HepG2 (cell line): ENCODE results near the gene POP5. TPM values are rescaled to one million over a fixed set of nuclear protein-coding genes. Genes with fewer than 3 reads are reported as not detected.

ENCODE experiments used
- ETV5 ChIP-seq: IDR thresholded peaks from 2 replicates; pipeline ENCODE4 v1.6.1; 2018; ENCODE audit warnings: missing biosample characterization, missing genetic modification reagents, inconsistent platforms, borderline replicate concordance
- KDM2A ChIP-seq: sonication (generic); formaldehyde crosslinking; IDR thresholded peaks from 2 replicates; pipeline ENCODE4 v1.4.0; 2020; ENCODE audit warnings: low read depth, missing genetic modification reagents, borderline replicate concordance
- RARA ChIP-seq: IDR thresholded peaks from 2 replicates; pipeline ENCODE4 v1.6.1; 2016; ENCODE audit warnings: missing genetic modification reagents, missing compliant biosample characterization
- RFXAP ChIP-seq: sonication (generic); formaldehyde crosslinking; IDR thresholded peaks from 2 replicates; pipeline ENCODE4 v1.4.0; 2020; ENCODE audit warnings: missing genetic modification reagents, borderline replicate concordance
- SALL1 ChIP-seq: sonication (generic); formaldehyde crosslinking; IDR thresholded peaks from 2 replicates; pipeline ENCODE4 v1.8.0; 2022; ENCODE audit warnings: mild to moderate bottlenecking, missing genetic modification reagents
- SMC3 ChIP-seq: IDR thresholded peaks from 2 replicates; pipeline ENCODE4 v1.6.1; 2011; ENCODE audit warnings: low read length, improper control_type of control experiment
- STAG1 ChIP-seq: sonication (generic); formaldehyde crosslinking; IDR thresholded peaks from 2 replicates; pipeline ENCODE4 v1.4.0; 2020; ENCODE audit warnings: missing genetic modification reagents
- TAF1 ChIP-seq: sonication (generic); formaldehyde crosslinking; IDR thresholded peaks from 2 replicates; pipeline ENCODE4 v1.4.0; 2020; ENCODE audit warnings: missing genetic modification reagents
- ZNF160 ChIP-seq: sonication (generic); formaldehyde crosslinking; IDR thresholded peaks from 2 replicates; pipeline ENCODE4 v1.8.0; 2022; ENCODE audit warnings: mild to moderate bottlenecking, inconsistent platforms, missing genetic modification reagents
- ZNF274 ChIP-seq: sonication (generic); formaldehyde crosslinking; IDR thresholded peaks from 2 replicates; pipeline ENCODE4 v1.5.1; 2020; ENCODE audit warnings: mild to moderate bottlenecking, missing genetic modification reagents
- ZNF616 ChIP-seq: sonication (generic); formaldehyde crosslinking; IDR thresholded peaks from 2 replicates; pipeline ENCODE4 v1.5.0; 2020; ENCODE audit warnings: low read depth, mild to moderate bottlenecking, missing genetic modification reagents
- polyA plus RNA-seq, 8 experiments: library from polyadenylated mRNA; depleted of rRNA in 3 of 8; stranded (reverse) in 7 of 8; unstranded in 1 of 8; fragments of >200 nt; fragmentation: Illumina TruSeq in 4 of 8; extraction: Trizol in 4 of 8; gene quantifications; 2 replicates each; pipeline versions ENCODE4 v1.2.1 to v1.2.3, GENCODE V29; 2011 to 2016; ENCODE audit warnings: low read depth in 4 of 8, missing spikeins in 1 of 8, mixed read lengths in 1 of 8; ENCODE audit not compliant: insufficient read depth in 1 of 8
- total RNA-seq, 5 experiments: library from RNA; depleted of rRNA; stranded (reverse); fragments of >200 nt; fragmentation: Illumina TruSeq; extraction: Trizol; gene quantifications; 2 replicates each; pipeline ENCODE4 v1.2.3, GENCODE V29; 2016; ENCODE audit warnings: low read depth in 1 of 5
- TF ChIP-seq, protein P1 (sequence below): sonication (generic); formaldehyde crosslinking; IDR thresholded peaks from 2 replicates; pipeline ENCODE4 v1.4.0; 2020; ENCODE audit warnings: missing genetic modification reagents; ENCODE audit errors: not compliant biosample characterization
- TF ChIP-seq, protein P2 (sequence below): sonication (generic); formaldehyde crosslinking; IDR thresholded peaks from 2 replicates; pipeline ENCODE4 v1.9.0; 2022; ENCODE audit warnings: low read depth, missing genetic modification reagents
- TF ChIP-seq, protein P3 (sequence below): IDR thresholded peaks from 2 replicates; pipeline ENCODE4 v1.6.1; 2018; ENCODE audit warnings: missing genetic modification reagents, mild to moderate bottlenecking, missing compliant biosample characterization

Gene POP5
- total and polyA plus RNA-seq, 2 of the 13 experiments (the other 11 are each of a cell fraction or from before 2014, with no cell fraction given), result 45.6 to 61.3 TPM

DNA sequence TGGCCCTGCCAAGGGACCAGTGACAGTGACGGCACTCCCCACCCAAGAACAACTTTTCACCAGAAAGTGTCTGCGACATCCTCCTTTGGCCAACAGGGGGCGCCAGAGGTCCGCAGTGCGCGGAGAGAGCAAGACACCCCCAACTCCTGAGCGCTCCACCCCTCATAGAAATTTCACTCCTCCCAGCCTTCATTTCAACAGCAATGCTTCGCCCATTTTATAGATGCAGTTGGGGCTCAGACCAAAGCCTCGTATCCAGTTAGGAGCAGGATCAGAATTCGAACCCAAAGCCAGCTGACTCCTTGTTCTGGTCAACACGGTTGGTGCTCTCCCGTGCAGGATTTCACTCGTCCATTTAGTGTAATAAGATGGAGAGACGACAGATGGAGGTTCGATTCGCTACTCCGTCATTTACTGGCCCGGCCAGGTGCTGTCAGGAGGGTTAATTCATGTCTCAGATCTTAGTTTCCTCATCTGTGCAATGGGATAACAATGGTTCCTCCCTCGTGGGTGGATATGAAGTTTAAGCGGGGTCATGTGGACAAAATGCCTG lies 2.4 kb upstream of the POP5 start (continued):
- TF ChIP-seq TAF1 (CRISPR knock-in tag), result no peak
- no peak for TF ChIP-seq RFXAP (CRISPR knock-in tag)
- TF ChIP-seq, protein P1, sequence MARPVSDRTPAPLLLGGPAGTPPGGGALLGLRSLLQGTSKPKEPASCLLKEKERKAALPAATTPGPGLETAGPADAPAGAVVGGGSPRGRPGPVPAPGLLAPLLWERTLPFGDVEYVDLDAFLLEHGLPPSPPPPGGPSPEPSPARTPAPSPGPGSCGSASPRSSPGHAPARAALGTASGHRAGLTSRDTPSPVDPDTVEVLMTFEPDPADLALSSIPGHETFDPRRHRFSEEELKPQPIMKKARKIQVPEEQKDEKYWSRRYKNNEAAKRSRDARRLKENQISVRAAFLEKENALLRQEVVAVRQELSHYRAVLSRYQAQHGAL (CRISPR knock-in tag), result no peak
- TF ChIP-seq, protein P2, sequence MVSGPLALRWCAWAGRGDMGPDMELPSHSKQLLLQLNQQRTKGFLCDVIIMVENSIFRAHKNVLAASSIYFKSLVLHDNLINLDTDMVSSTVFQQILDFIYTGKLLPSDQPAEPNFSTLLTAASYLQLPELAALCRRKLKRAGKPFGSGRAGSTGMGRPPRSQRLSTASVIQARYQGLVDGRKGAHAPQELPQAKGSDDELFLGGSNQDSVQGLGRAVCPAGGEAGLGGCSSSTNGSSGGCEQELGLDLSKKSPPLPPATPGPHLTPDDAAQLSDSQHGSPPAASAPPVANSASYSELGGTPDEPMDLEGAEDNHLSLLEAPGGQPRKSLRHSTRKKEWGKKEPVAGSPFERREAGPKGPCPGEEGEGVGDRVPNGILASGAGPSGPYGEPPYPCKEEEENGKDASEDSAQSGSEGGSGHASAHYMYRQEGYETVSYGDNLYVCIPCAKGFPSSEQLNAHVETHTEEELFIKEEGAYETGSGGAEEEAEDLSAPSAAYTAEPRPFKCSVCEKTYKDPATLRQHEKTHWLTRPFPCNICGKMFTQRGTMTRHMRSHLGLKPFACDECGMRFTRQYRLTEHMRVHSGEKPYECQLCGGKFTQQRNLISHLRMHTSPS (CRISPR knock-in tag), result no peak
- TF ChIP-seq ZNF274 (CRISPR knock-in tag), result no peak
- no peak for TF ChIP-seq ZNF160 (CRISPR knock-in tag)
- peak; percentile 87 for TF ChIP-seq STAG1 (CRISPR knock-in tag)
- TF ChIP-seq ZNF616 (CRISPR knock-in tag), result no peak
- TF ChIP-seq SMC3, result peak; percentile 56
- TF ChIP-seq SALL1 (CRISPR knock-in tag), result peak; percentile 55
- TF ChIP-seq KDM2A (CRISPR knock-in tag), result 0 out of 2 replicates have a peak, but pooled peaks have one; percentile 52
- 0 out of 2 replicates have a peak, but pooled peaks have one; percentile 14 for TF ChIP-seq ETV5 (CRISPR knock-in tag)
- TF ChIP-seq, protein P3, sequence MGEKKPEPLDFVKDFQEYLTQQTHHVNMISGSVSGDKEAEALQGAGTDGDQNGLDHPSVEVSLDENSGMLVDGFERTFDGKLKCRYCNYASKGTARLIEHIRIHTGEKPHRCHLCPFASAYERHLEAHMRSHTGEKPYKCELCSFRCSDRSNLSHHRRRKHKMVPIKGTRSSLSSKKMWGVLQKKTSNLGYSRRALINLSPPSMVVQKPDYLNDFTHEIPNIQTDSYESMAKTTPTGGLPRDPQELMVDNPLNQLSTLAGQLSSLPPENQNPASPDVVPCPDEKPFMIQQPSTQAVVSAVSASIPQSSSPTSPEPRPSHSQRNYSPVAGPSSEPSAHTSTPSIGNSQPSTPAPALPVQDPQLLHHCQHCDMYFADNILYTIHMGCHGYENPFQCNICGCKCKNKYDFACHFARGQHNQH (CRISPR knock-in tag), result no peak
- no peak for TF ChIP-seq RARA (CRISPR knock-in tag)
- TF ChIP-seq, all 625 proteins: peak for 26
